Sigmoid colon (tissue), 7 donors: ENCODE measurements around the gene NRP1. TPM values are rescaled to one million over a fixed set of nuclear protein-coding genes. Genes with fewer than 3 reads are reported as not detected.

Experiments used
- DNase-seq: peaks from one replicate; pipeline ENCODE4 v3.0.0-alpha.2; 2019
- H3K27ac ChIP-seq, 4 donors: fragments of 200-600 bp; sonication (generic); one replicate each; pipeline ENCODE4 v1.5.1; 2016 to 2019; ENCODE audit warnings: mild to moderate bottlenecking in 1 of 4
- H3K27me3 ChIP-seq, 3 donors: fragments of 200-600 bp; sonication (generic); one replicate each; pipeline ENCODE4 v1.5.1; 2019; ENCODE audit warnings: mild to moderate bottlenecking in 1 of 3
- H3K36me3 ChIP-seq, 4 donors: fragments of 200-600 bp; sonication (generic); one replicate each; pipeline ENCODE4 v1.5.1; 2016 to 2019
- H3K4me1 ChIP-seq, 4 donors: fragments of 200-600 bp; sonication (generic); one replicate each; pipeline ENCODE4 v1.5.1; 2017 to 2019
- H3K4me3 ChIP-seq, 4 donors: fragments of 200-600 bp; sonication (generic); one replicate each; pipeline ENCODE4 v1.5.1; 2017 to 2019; ENCODE audit warnings: mild to moderate bottlenecking in 2 of 4, moderate library complexity in 1 of 4
- H3K9me3 ChIP-seq, 4 donors: fragments of 200-600 bp in 3 of 4; sonication (generic) in 3 of 4; one replicate each; pipeline versions ENCODE4 v1.5.1 to v1.6.1; 2013 to 2019
- EP300 ChIP-seq, 4 donors: sonication (generic); formaldehyde crosslinking; IDR thresholded peaks; one replicate each; pipeline ENCODE4 v1.6.1; 2017; ENCODE audit warnings: antibody characterized with exemption in 4 of 4
- POLR2A ChIP-seq, 2 donors: fragments of 450-650 bp; IDR thresholded peaks; one replicate each; pipeline ENCODE4 v1.6.1; 2016; ENCODE audit warnings: antibody characterized with exemption in 2 of 2, mild to moderate bottlenecking in 2 of 2, moderate library complexity in 2 of 2
- POLR2AphosphoS5 ChIP-seq, 4 donors: sonication (generic); formaldehyde crosslinking; IDR thresholded peaks; one replicate each; pipeline ENCODE4 v1.6.1; 2017; ENCODE audit warnings: antibody characterized with exemption in 4 of 4
- WGBS, 2 donors: extraction: QIAGEN DNeasy Blood & Tissue Kit; methylation state at CpG; one replicate each; pipeline ENCODE4 v1.1.7; 2013; 5-methylcytosine and 5-hydroxymethylcytosine counted together
- intact Hi-C: fragments of 100-400 bp; cut with DNase I; formaldehyde crosslinking; loops from one replicate; pipeline ENCODE4 v1.15.1; 2023
- polyA plus RNA-seq, 3 donors: library from polyadenylated mRNA; stranded (reverse); fragments of 200-250 nt; gene quantifications; one replicate each; pipeline ENCODE4 v1.2.3, GENCODE V29; 2013
- total RNA-seq, 4 donors: library from RNA; depleted of rRNA; stranded (reverse); fragments of >200 nt; gene quantifications; one replicate each; pipeline ENCODE4 v1.1.0, GENCODE V29; 2016
- TF ChIP-seq, protein P1 (sequence below), 4 experiments: fragments of 450-650 bp in 3 of 4; fragments of 200-600 bp in 1 of 4; IDR thresholded peaks; one replicate each; pipeline ENCODE4 v1.5.1; 2016 to 2019; ENCODE audit warnings: antibody characterized with exemption in 4 of 4, mild to moderate bottlenecking in 3 of 4, moderate library complexity in 2 of 4
- donor health status: healthy with polysubstance abuse.
- donor health status: Bipolar disorder and iron deficiency.
- donor health status: healthy.

The NRP1 gene
- total and polyA plus RNA-seq, 7 donors: 3.6 to 52.4 (median 44.1) TPM

DNA sequence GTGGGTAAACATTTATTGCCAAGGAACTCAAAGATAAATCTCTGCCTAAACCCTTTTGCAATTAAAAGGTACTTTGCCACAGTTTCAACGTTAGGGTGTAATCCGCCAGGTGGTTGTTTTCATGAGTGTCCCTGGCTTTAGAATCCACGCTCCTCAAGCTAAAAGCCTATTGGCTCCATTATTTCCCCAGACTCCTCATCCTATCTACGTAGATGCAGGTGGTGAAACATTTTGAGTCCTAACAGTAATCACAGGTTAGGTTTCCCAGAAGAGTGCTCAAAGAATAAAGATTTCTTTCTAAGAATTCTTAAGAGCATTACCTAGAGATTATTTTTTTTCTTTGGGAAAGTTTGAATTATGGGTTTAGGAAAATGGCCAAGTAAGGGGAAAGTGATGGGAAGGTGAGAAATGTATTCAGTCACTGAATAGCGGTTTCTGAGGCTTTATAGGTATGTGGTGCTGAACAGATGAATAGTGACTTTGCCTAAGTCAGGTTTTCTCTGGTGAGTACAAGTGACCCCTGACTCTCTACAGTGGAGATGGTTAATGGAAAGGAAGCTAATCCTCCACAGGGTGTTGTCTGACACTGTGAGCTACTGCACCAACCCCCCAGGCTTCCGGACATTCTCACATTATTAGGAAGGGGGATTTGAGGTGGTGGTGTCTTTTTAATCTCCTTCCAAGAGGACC is 60.2 kb downstream of the NRP1 start:
- DNase-seq: no peak
- intact Hi-C loops: loop anchor here (5.0 kb wide), 1 partner anchor 58 kb away; the partner anchor contains the start of gene NRP1
- no peaks in the 10 kb centered on the region for H3K27me3 ChIP-seq
- H3K9me3 ChIP-seq: no peaks in the 10 kb centered on the region
- TF ChIP-seq POLR2AphosphoS5 (IDR thresholded peaks at IDR 0.05) (no peak), POLR2A (IDR thresholded peaks at IDR 0.05) (no peak), EP300 (IDR thresholded peaks at IDR 0.05) (no peak)
- TF ChIP-seq, protein P1, sequence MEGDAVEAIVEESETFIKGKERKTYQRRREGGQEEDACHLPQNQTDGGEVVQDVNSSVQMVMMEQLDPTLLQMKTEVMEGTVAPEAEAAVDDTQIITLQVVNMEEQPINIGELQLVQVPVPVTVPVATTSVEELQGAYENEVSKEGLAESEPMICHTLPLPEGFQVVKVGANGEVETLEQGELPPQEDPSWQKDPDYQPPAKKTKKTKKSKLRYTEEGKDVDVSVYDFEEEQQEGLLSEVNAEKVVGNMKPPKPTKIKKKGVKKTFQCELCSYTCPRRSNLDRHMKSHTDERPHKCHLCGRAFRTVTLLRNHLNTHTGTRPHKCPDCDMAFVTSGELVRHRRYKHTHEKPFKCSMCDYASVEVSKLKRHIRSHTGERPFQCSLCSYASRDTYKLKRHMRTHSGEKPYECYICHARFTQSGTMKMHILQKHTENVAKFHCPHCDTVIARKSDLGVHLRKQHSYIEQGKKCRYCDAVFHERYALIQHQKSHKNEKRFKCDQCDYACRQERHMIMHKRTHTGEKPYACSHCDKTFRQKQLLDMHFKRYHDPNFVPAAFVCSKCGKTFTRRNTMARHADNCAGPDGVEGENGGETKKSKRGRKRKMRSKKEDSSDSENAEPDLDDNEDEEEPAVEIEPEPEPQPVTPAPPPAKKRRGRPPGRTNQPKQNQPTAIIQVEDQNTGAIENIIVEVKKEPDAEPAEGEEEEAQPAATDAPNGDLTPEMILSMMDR (IDR thresholded peaks at IDR 0.05): no peak
- H3K36me3 ChIP-seq: no peaks in the 10 kb centered on the region
- WGBS, 2 donors: 74 to 82% methylated on average over 6 of the region's 6 CpGs
- peaks cover 0 to 60% (median 38%) of the 10 kb centered on the region in 4 donors for H3K4me1 ChIP-seq
- peak overlapping the region; percentile 77 to 87 (median 80) for H3K27ac ChIP-seq
- no peak overlapping the region for H3K4me3 ChIP-seq

DNA sequence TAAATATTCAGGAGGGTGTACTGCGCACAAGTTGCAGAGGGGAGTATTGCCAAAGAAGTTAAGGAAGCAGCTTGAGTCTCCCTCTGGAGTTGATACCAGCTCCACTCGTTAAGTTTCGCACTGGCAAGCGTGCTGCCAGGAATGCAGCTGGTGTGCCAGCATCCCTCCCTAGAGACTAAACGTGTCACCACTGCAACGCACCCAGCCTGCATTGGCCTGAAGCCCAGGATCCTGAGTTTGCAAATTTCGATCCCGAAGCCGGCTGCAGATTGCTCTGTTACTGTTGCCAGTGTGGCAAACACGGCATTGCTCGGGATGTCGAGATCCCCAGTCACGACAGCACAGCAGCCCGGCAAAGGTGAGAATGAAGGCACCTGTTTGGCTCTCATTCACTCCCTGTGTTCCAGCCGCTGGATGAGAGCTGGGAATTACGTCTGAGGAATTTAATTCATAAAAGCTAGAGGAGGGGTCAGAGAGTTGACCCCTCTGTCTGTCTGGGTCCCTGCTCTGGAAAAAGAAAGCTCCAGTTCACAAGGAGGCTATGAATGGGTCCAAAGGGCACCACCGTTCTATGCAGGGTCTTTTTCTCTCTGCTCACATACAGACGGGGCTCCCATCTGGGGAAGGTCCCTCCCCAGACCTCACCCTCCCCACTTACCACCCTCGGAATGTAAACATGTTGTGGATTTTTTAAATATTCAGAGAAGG is 61.0 kb downstream of the NRP1 start:
- H3K4me3 ChIP-seq: peak overlapping the region; percentile 4 to 38 (median 23)
- no peaks in the 10 kb centered on the region for H3K9me3 ChIP-seq
- peak; percentile 94 for DNase-seq
- peak; percentile 39 to 82 (median 79) for TF ChIP-seq POLR2AphosphoS5 (IDR thresholded peaks at IDR 0.05)
- TF ChIP-seq POLR2A (IDR thresholded peaks at IDR 0.05): no peak
- peak in 1 of 4 donors; percentile 30 for TF ChIP-seq EP300 (IDR thresholded peaks at IDR 0.05)
- TF ChIP-seq, protein P1 (IDR thresholded peaks at IDR 0.05): no peak
- peaks cover 0 to 56% (median 35%) of the 10 kb centered on the region in 4 donors for H3K4me1 ChIP-seq
- peaks cover 0 to 1% (median 0%) of the 10 kb centered on the region in 4 donors for H3K36me3 ChIP-seq
- intact Hi-C loops: loop anchor here (5.0 kb wide), 1 partner anchor 59 kb away; the partner anchor contains the start of gene NRP1
- H3K27me3 ChIP-seq: no peaks in the 10 kb centered on the region
- 8 to 42% methylated on average over 19 of the region's 19 CpGs for WGBS, 2 donors
- H3K27ac ChIP-seq: peak overlapping the region; percentile 77 to 87 (median 80)

DNA sequence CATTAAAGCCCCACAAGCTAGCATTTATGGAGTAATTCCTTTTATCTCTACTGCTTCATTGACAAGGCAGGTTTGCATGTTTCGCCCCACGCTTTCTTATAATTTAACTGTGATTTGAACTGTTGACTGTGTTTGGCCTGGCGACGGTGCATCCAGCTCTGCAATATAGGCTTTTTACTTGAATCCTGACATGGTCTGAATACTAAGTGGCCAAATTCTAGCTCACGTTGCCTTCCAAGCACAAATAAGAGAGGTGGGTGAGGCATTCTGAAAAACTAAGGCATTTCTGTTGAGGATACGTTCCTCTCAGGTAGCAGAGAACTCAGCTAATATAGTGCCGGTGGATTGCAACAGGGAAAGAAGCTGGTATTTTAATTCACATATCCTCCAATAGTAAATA is 61.8 kb downstream of the NRP1 start:
- WGBS, 2 donors: 83% methylated on average over 7 of the region's 7 CpGs
- intact Hi-C loops: loop anchor here (5.0 kb wide), 1 partner anchor 60 kb away; the partner anchor contains the start of gene NRP1
- Histone ChIP-seq H3K27me3 (no peaks in the 10 kb centered on the region), H3K27ac (peak overlapping the region; percentile 77 to 87 (median 80)), H3K4me1 (peaks cover 0 to 56% (median 33%) of the 10 kb centered on the region in 4 donors), H3K36me3 (peaks cover 0 to 7% (median 0%) of the 10 kb centered on the region in 4 donors), H3K4me3 (peak overlapping the region in 3 of 4 donors; percentile 21 to 38 (median 25)), H3K9me3 (no peaks in the 10 kb centered on the region)
- TF ChIP-seq EP300 (IDR thresholded peaks at IDR 0.05) (no peak), POLR2AphosphoS5 (IDR thresholded peaks at IDR 0.05) (no peak), POLR2A (IDR thresholded peaks at IDR 0.05) (no peak)
- DNase-seq: no peak

DNA sequence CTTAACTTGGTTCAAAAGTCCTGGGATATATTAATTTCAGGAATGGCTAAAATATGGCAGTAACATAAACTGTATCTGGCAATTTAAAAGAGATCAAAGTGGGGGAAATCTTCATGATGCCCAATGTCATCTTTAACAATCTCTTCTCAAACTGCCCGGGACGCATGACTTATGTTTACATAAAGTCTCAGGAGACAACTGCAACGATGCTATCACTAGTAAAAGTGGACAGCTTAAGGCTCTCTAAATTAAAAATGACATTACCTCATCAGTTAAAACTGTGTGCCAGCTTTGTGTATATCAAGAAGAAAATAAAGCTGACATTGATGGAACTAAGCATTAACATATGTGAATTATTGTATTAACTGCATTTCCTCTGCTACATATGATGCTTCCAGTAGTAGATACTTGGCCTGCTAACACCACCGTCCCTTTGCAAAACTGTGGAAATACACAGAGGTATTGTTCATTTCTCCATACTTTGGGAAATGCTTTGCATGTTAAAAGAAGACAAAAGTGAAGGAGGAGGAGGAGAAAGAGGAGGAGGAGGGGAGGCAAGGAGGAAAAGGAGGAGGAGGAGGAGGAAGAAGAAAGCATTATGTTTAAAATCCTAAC is 62.4 kb downstream of the NRP1 start:
- no peaks in the 10 kb centered on the region for H3K27me3 ChIP-seq
- H3K9me3 ChIP-seq: no peaks in the 10 kb centered on the region
- H3K4me1 ChIP-seq: peaks cover 0 to 52% (median 33%) of the 10 kb centered on the region in 4 donors
- TF ChIP-seq EP300 (IDR thresholded peaks at IDR 0.05): no peak
- TF ChIP-seq POLR2AphosphoS5 (IDR thresholded peaks at IDR 0.05): no peak
- TF ChIP-seq, protein P1 (IDR thresholded peaks at IDR 0.05): no peak
- TF ChIP-seq POLR2A (IDR thresholded peaks at IDR 0.05): no peak
- 54 to 71% methylated on average over 4 of the region's 4 CpGs for WGBS, 2 donors
- H3K36me3 ChIP-seq: peaks cover 0 to 7% (median 0%) of the 10 kb centered on the region in 4 donors
- DNase-seq: no peak
- intact Hi-C loops: loop anchor here (5.0 kb wide), 1 partner anchor 60 kb away; the partner anchor contains the start of gene NRP1
- H3K4me3 ChIP-seq: no peak overlapping the region
- H3K27ac ChIP-seq: peak overlapping the region; percentile 77 to 87 (median 80)
